K562 (cell line): ENCODE data around the gene JDP2. TPM values are rescaled to one million over a fixed set of nuclear protein-coding genes. Genes with fewer than 3 reads are reported as not detected.
A peak's percentile ranks its signal among the peaks of the same experiment; 100 is the strongest.

Experiments used
- ATAC-seq: fragments of 200-7000 bp; cut with Tn5 transposase; 3 replicates; pipeline ENCODE4 v1.9.1; 2020; ENCODE audit warnings: moderate library complexity
- BruUV-seq: library from RNA; stranded (reverse); fragments of 400-500 nt; replicated peaks from 2 replicates; lab custom pipeline; 2021; lab: Mats Ljungman, UMichigan
- CTCF ChIA-PET: fragments of 300-600 bp; formaldehyde crosslinking; extraction: SDS; loops from one replicate; lab custom pipeline; 2021; ENCODE audit warnings: low intra/inter-chr PET ratio; lab: Yijun Ruan, JAX
- POLR2A ChIA-PET: fragments of 300-600, 350-650 bp; sonication (Branson Sonifier 250); formaldehyde crosslinking; extraction: SDS; loops from one replicate; lab custom pipeline; 2021; ENCODE audit warnings: antibody characterized with exemption, inconsistent platforms; lab: Yijun Ruan, JAX
- DNase-seq, 4 experiments: peaks; one replicate each; pipeline versions ENCODE4 v3.0.0 to v3.0.0-alpha.2; 2011 to 2018; ENCODE audit warnings: low spot score in 3 of 4, mixed read lengths in 3 of 4; ENCODE audit errors: extremely low read depth in 1 of 4
- FAIRE-seq: peaks from 2 replicates; lab custom pipeline; 2011; peaks lifted over from hg19 to GRCh38; lab: Jason Lieb, UNC
- H2AFZ ChIP-seq: 2 replicates; pipeline ENCODE4 v1.6.0; 2011; ENCODE audit warnings: low read depth, low read length, control low read depth, inconsistent platforms
- H3K27ac ChIP-seq: fragments of 200-600 bp; 3 replicates; pipeline ENCODE4 v1.8.0; 2011; ENCODE audit warnings: low read depth, mild to moderate bottlenecking, control low read depth, inconsistent platforms, low read length, moderate library complexity, mixed read lengths; ENCODE audit errors: extremely low read depth
- H3K27me3 ChIP-seq, 2 experiments: fragments of 300-600 bp in 1 of 2; 2 replicates in 1 of 2; 3 replicates in 1 of 2; pipeline versions ENCODE4 v1.6.0 to v1.8.0; 2011; ENCODE audit warnings: inconsistent platforms in 2 of 2, low read length in 2 of 2, mild to moderate bottlenecking in 1 of 2, mixed read lengths in 1 of 2, moderate library complexity in 1 of 2; ENCODE audit not compliant: control insufficient read depth in 2 of 2, insufficient read depth in 2 of 2
- H3K36me3 ChIP-seq: fragments of 300-600 bp; 3 replicates; pipeline ENCODE4 v1.8.0; 2011; ENCODE audit warnings: mild to moderate bottlenecking, low read length, inconsistent platforms; ENCODE audit not compliant: control insufficient read depth, insufficient read depth
- H3K4me1 ChIP-seq, 2 experiments: fragments of 200-600 bp in 1 of 2; replicated peaks in 1 of 2; 2 replicates in 1 of 2; 3 replicates in 1 of 2; pipeline versions ENCODE4 v1.5.1 to v1.8.0; 2011; ENCODE audit warnings: inconsistent platforms in 2 of 2, low read length in 2 of 2, mild to moderate bottlenecking in 1 of 2, mixed read lengths in 1 of 2, moderate library complexity in 1 of 2; ENCODE audit not compliant: control insufficient read depth in 2 of 2, insufficient read depth in 2 of 2
- H3K4me2 ChIP-seq: 2 replicates; pipeline ENCODE4 v1.6.1; 2011; ENCODE audit warnings: low read length, control low read depth, inconsistent platforms, mixed read lengths; ENCODE audit not compliant: insufficient read depth
- H3K4me3 ChIP-seq: fragments of 200-600 bp; sonication (generic), shearing (Covaris generic); 2 replicates; pipeline ENCODE4 v1.5.1; 2016; ENCODE audit warnings: control low read depth, inconsistent platforms
- H3K79me2 ChIP-seq: fragments of 200-600 bp; 3 replicates; pipeline ENCODE4 v1.8.0; 2011; ENCODE audit warnings: low read length, inconsistent platforms; ENCODE audit not compliant: control insufficient read depth, insufficient read depth
- H3K9ac ChIP-seq, 2 experiments: 2 replicates each; pipeline versions ENCODE4 v1.6.0 to v1.6.1; 2011; ENCODE audit warnings: low read depth in 2 of 2, low read length in 2 of 2, control low read depth in 1 of 2, inconsistent platforms in 1 of 2, mild to moderate bottlenecking in 1 of 2, mixed read lengths in 1 of 2; ENCODE audit not compliant: insufficient read depth in 1 of 2
- H3K9me1 ChIP-seq: one replicate; pipeline ENCODE4 v1.6.0; 2011; ENCODE audit warnings: inconsistent platforms, mild to moderate bottlenecking, low read length, moderate library complexity; ENCODE audit not compliant: control insufficient read depth, insufficient read depth
- H3K9me3 ChIP-seq: replicated peaks from 2 replicates; pipeline ENCODE4 v1.5.1; 2011; ENCODE audit warnings: low read depth, low read length, inconsistent platforms; ENCODE audit not compliant: control insufficient read depth, insufficient read depth
- H4K20me1 ChIP-seq: replicated peaks from 2 replicates; pipeline ENCODE4 v1.6.1; 2011; ENCODE audit warnings: low read length, inconsistent platforms, mixed read lengths; ENCODE audit not compliant: control insufficient read depth, insufficient read depth
- MLLT1 ChIP-seq, 2 experiments: fragments of 450-650 bp; IDR thresholded peaks; 2 replicates each; pipeline ENCODE4 v1.6.1; 2016
- POLR2B ChIP-seq: fragments of 450-650 bp; IDR thresholded peaks from 2 replicates; pipeline ENCODE4 v1.6.1; 2018; ENCODE audit warnings: low read depth; ENCODE audit not compliant: partially characterized antibody
- STAT5B ChIP-seq: fragments of 250-450 bp; sonication (Bioruptor Pico); IDR thresholded peaks from 2 replicates; pipeline ENCODE4 v1.8.0; 2021; ENCODE audit warnings: mild to moderate bottlenecking, inconsistent platforms
- USF1 ChIP-seq: sonication (generic); formaldehyde crosslinking; IDR thresholded peaks from 2 replicates; pipeline ENCODE4 v1.9.0; 2022; ENCODE audit warnings: mild to moderate bottlenecking, missing genetic modification reagents
- ZNF143 ChIP-seq: sonication (generic); formaldehyde crosslinking; IDR thresholded peaks from 2 replicates; pipeline ENCODE4 v1.9.0; 2022; ENCODE audit warnings: mild to moderate bottlenecking, missing genetic modification reagents
- ZNF766 ChIP-seq: fragments of 200-800 bp; sonication (Bioruptor generic); conservative IDR thresholded peaks from 2 replicates; pipeline ENCODE4 v1.6.1; 2016; ENCODE audit warnings: missing genetic modification characterization, missing compliant biosample characterization
- WGBS: fragments of 100-300 bp; shearing (Covaris generic); methylation state at CpG from one replicate; pipeline ENCODE4 v1.1.6; 2016; ENCODE audit warnings: low coverage, mixed read lengths; ENCODE audit not compliant: insufficient coverage; ENCODE audit errors: missing lambda C conversion rate; 5-methylcytosine and 5-hydroxymethylcytosine counted together
- in situ Hi-C: fragments of 300-500 bp; cut with MboI; formaldehyde crosslinking; loops from 4 replicates; pipeline ENCODE4 v1.15.0; 2018; ENCODE audit warnings: inconsistent platforms, mixed read lengths
- intact Hi-C: fragments of 100-400 bp; cut with micrococcal nuclease; formaldehyde crosslinking; loops from 2 replicates; pipeline ENCODE4 v1.14.2; 2022
- polyA plus RNA-seq, 8 experiments: library from polyadenylated mRNA; depleted of rRNA in 4 of 8; stranded (reverse) in 5 of 8; unstranded in 3 of 8; fragments of >200 nt; fragmentation: Nextera tagmentation in 2 of 8; fragmentation: Illumina TruSeq in 1 of 8; extraction: Ambion mirVana in 2 of 8; extraction: Trizol in 1 of 8; gene quantifications; 2 replicates each; pipeline versions ENCODE4 v1.2.1 to v1.2.3, GENCODE V29; 2011 to 2014; ENCODE audit warnings: inconsistent platforms in 1 of 8, missing spikeins in 1 of 8
- total RNA-seq, 7 experiments: library from RNA; depleted of rRNA in 6 of 7; stranded (reverse); fragments of >200 nt in 6 of 7; fragmentation: Illumina TruSeq in 2 of 7; extraction: Trizol in 2 of 7; gene quantifications; 2 replicates each; pipeline versions ENCODE4 v1.2.1 to v1.2.3, GENCODE V29; 2011 to 2021; ENCODE audit warnings: low replicate concordance in 1 of 7
- TF ChIP-seq, protein P1 (sequence below): sonication (generic); formaldehyde crosslinking; IDR thresholded peaks from 2 replicates; pipeline ENCODE4 v1.8.0; 2022; ENCODE audit warnings: mild to moderate bottlenecking, missing genetic modification reagents, borderline replicate concordance
- TF ChIP-seq, protein P2 (sequence below): fragments of 200-800 bp; sonication (Bioruptor generic); IDR thresholded peaks from 2 replicates; pipeline ENCODE4 v1.6.1; 2017; ENCODE audit warnings: missing genetic modification characterization, missing compliant biosample characterization
- TF ChIP-seq, protein P3 (sequence below): fragments of 450-650 bp; IDR thresholded peaks from 2 replicates; pipeline ENCODE4 v1.6.1; 2017; ENCODE audit warnings: antibody characterized with exemption

The JDP2 gene
- total and polyA plus RNA-seq, 9 of the 15 experiments (the other 6 are each of a cell fraction or from before 2014, with no cell fraction given) = 0.27 to 13.8 (median 3.1) TPM

- H4K20me1 ChIP-seq = no peaks in the 10 kb centered on the region
- H3K4me2 ChIP-seq = peak within 1 kb of the TSS; percentile 62
- peak within 1 kb of the TSS; percentile 78 for H2AFZ ChIP-seq
- peaks cover 2% of the 10 kb centered on the region; the same call in 1 of the 2 replicates for H3K9me3 ChIP-seq
- H3K9ac ChIP-seq = peak within 1 kb of the TSS in 1 of 2 experiments; percentile 73; a peak in 2 of 4 replicates
- no peak for FAIRE-seq
- no TSS peak for BruUV-seq
- H3K4me3 ChIP-seq = peak within 1 kb of the TSS; percentile 19; the same call in 1 of the 2 replicates
- WGBS = 7% methylated on average over 11 of the region's 13 CpGs
- H3K27ac ChIP-seq = no peak within 1 kb of the TSS
- intact Hi-C loops = no loop called here
- ChIA-PET CTCF (interaction anchor here (0.6 kb wide), 1 partner anchor 579 kb away, joined by 3 read pairs; no protein-coding TSS in a partner anchor), POLR2A (no interaction called here)
- H3K9me1 ChIP-seq = no peaks in the 10 kb centered on the region
- DNase-seq = no peak
- no peaks in the 10 kb centered on the region for H3K79me2 ChIP-seq
- no peaks in the 10 kb centered on the region for H3K36me3 ChIP-seq
- ATAC-seq = no peak
- H3K4me1 ChIP-seq = peaks cover 0 to 4% of the 10 kb centered on the region in 2 experiments; a peak in 3 of 5 replicates
- peaks cover 0 to 23% of the 10 kb centered on the region in 2 experiments; a peak in 3 of 5 replicates for H3K27me3 ChIP-seq
- in situ Hi-C loops = no loop called here
- TF ChIP-seq USF1 (CRISPR knock-in tag) (peak; percentile 65; the same call in 1 of the 2 replicates), MLLT1 (IDR thresholded peaks at IDR 0.05) (peak in 1 of 2 experiments; percentile 72; a peak in 1 of 4 replicates), ZNF766 (CRISPR knock-in tag) (0 out of 2 replicates have a peak, but pooled peaks have one; percentile 43), POLR2B (no peak), ZNF143 (CRISPR knock-in tag) (no peak), STAT5B (CRISPR knock-in tag) (no peak)
- TF ChIP-seq, protein P1, sequence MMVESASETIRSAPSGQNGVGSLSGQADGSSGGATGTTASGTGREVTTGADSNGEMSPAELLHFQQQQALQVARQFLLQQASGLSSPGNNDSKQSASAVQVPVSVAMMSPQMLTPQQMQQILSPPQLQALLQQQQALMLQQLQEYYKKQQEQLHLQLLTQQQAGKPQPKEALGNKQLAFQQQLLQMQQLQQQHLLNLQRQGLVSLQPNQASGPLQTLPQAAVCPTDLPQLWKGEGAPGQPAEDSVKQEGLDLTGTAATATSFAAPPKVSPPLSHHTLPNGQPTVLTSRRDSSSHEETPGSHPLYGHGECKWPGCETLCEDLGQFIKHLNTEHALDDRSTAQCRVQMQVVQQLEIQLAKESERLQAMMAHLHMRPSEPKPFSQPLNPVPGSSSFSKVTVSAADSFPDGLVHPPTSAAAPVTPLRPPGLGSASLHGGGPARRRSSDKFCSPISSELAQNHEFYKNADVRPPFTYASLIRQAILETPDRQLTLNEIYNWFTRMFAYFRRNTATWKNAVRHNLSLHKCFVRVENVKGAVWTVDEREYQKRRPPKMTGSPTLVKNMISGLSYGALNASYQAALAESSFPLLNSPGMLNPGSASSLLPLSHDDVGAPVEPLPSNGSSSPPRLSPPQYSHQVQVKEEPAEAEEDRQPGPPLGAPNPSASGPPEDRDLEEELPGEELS = no peak
- TF ChIP-seq, protein P2, sequence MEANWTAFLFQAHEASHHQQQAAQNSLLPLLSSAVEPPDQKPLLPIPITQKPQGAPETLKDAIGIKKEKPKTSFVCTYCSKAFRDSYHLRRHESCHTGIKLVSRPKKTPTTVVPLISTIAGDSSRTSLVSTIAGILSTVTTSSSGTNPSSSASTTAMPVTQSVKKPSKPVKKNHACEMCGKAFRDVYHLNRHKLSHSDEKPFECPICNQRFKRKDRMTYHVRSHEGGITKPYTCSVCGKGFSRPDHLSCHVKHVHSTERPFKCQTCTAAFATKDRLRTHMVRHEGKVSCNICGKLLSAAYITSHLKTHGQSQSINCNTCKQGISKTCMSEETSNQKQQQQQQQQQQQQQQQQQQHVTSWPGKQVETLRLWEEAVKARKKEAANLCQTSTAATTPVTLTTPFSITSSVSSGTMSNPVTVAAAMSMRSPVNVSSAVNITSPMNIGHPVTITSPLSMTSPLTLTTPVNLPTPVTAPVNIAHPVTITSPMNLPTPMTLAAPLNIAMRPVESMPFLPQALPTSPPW (CRISPR knock-in tag) = peak; percentile 25; the same call in 1 of the 2 replicates
- TF ChIP-seq, protein P3, sequence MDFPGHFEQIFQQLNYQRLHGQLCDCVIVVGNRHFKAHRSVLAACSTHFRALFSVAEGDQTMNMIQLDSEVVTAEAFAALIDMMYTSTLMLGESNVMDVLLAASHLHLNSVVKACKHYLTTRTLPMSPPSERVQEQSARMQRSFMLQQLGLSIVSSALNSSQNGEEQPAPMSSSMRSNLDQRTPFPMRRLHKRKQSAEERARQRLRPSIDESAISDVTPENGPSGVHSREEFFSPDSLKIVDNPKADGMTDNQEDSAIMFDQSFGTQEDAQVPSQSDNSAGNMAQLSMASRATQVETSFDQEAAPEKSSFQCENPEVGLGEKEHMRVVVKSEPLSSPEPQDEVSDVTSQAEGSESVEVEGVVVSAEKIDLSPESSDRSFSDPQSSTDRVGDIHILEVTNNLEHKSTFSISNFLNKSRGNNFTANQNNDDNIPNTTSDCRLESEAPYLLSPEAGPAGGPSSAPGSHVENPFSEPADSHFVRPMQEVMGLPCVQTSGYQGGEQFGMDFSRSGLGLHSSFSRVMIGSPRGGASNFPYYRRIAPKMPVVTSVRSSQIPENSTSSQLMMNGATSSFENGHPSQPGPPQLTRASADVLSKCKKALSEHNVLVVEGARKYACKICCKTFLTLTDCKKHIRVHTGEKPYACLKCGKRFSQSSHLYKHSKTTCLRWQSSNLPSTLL = no peak
These were observed 94.6 kb downstream of the JDP2 start, which contains the start of gene BATF for GRCh38 chr14:75522224-75522982. BATF (plus strand) TSS chr14:75522469; CDS start chr14:75522683, 214 bp downstream.
